Endothelial cell (in vitro differentiated cells): ENCODE data around the gene TMEM134. TPM values are rescaled to one million over a fixed set of nuclear protein-coding genes. Genes with fewer than 3 reads are reported as not detected.

Experiments
- DNase-seq: peaks from one replicate; pipeline ENCODE4 v3.0.0; 2021; ENCODE audit warnings: low spot score
- H3K27ac Mint-ChIP-seq: one replicate; pipeline ENCODE4 v1.8.0; 2021; ENCODE audit warnings: mixed read lengths, inconsistent platforms; ENCODE audit not compliant: unreplicated experiment
- H3K27me3 Mint-ChIP-seq: one replicate; pipeline ENCODE4 v1.8.0; 2021; ENCODE audit warnings: mild to moderate bottlenecking, moderate library complexity, mixed read lengths, inconsistent platforms; ENCODE audit not compliant: unreplicated experiment
- H3K36me3 Mint-ChIP-seq: one replicate; pipeline ENCODE4 v1.8.0; 2021; ENCODE audit warnings: mild to moderate bottlenecking, low read depth, mixed read lengths, inconsistent platforms; ENCODE audit not compliant: unreplicated experiment
- H3K4me1 Mint-ChIP-seq: one replicate; pipeline ENCODE4 v1.8.0; 2021; ENCODE audit warnings: mild to moderate bottlenecking, mixed read lengths, inconsistent platforms; ENCODE audit not compliant: unreplicated experiment
- H3K4me3 Mint-ChIP-seq: one replicate; pipeline ENCODE4 v1.8.0; 2021; ENCODE audit warnings: mild to moderate bottlenecking, mixed read lengths, inconsistent platforms; ENCODE audit not compliant: unreplicated experiment
- H3K9me3 Mint-ChIP-seq: one replicate; pipeline ENCODE4 v1.8.0; 2021; ENCODE audit warnings: mixed read lengths, inconsistent platforms; ENCODE audit not compliant: unreplicated experiment
- total RNA-seq: library from RNA; stranded (reverse); fragmentation: NEBNext Ultra II Directional; extraction: Animal tissue kit (Norgen Biotek cat#: 25700); gene quantifications from one replicate; pipeline ENCODE4 v1.2.1, GENCODE V29; 2021; ENCODE audit not compliant: unreplicated experiment
- TF ChIP-seq, protein P1 (sequence below): fragments of 200-600 bp; sonication (generic); IDR thresholded peaks from one replicate; pipeline ENCODE4 v1.5.0; 2021; ENCODE audit warnings: antibody characterized with exemption; ENCODE audit not compliant: unreplicated experiment

The TMEM134 gene
- total RNA-seq, 1 donor from 2014 or later: 47.4 TPM

DNA sequence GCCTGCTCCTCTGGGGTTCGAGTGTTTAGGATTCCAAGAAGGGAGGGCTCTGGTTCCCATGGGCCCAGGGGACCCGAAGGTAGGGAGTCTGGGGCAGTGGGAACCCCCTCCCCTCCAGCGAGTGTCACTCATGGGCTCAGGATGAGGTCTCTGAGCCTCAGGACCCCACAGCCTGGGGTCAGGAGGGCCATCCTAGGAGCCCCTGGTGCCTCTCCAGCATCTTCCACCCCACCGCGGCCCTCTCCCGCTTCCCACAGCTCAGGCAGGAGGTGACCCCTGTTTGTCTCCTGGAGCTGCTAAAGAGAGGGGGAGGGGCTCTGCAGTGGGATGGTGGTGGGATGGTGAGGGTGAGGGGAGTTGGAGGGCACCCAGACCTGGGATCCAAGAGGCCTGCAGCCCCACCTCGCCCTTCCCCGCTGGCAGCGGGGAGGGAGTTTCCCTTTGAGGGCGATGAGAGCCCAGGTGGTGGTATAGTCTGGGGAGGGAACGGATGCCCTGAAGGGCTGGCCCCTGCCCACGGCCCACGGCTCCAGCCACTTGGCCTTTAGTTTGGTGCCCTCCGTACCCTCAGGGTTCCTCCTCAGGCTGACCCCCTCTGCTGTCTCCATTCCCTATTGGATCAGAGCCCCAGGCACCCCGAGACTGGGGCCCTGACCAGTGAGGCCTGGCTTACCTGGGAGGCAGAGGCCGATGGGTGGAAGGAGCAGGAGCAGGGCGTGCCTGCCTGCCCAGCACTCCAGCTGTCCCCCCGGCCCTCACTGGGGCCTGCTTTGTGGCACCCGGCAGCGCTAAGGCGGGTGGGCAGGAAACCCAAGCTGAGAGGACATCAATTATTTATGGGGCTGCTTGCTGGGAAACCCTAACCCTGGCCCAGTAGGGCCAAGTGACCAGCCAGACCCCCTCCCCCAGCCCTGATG, 15.0 kb downstream of the TMEM134 start:
- no peak for DNase-seq
- Mint-ChIP-seq H3K4me3 (no peak overlapping the region), H3K36me3 (no peaks in the 10 kb centered on the region), H3K27me3 (peaks cover 12% of the 10 kb centered on the region), H3K4me1 (peaks cover 2% of the 10 kb centered on the region), H3K27ac (no peak overlapping the region), H3K9me3 (no peaks in the 10 kb centered on the region)
- TF ChIP-seq, protein P1, sequence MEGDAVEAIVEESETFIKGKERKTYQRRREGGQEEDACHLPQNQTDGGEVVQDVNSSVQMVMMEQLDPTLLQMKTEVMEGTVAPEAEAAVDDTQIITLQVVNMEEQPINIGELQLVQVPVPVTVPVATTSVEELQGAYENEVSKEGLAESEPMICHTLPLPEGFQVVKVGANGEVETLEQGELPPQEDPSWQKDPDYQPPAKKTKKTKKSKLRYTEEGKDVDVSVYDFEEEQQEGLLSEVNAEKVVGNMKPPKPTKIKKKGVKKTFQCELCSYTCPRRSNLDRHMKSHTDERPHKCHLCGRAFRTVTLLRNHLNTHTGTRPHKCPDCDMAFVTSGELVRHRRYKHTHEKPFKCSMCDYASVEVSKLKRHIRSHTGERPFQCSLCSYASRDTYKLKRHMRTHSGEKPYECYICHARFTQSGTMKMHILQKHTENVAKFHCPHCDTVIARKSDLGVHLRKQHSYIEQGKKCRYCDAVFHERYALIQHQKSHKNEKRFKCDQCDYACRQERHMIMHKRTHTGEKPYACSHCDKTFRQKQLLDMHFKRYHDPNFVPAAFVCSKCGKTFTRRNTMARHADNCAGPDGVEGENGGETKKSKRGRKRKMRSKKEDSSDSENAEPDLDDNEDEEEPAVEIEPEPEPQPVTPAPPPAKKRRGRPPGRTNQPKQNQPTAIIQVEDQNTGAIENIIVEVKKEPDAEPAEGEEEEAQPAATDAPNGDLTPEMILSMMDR: no peak

DNA sequence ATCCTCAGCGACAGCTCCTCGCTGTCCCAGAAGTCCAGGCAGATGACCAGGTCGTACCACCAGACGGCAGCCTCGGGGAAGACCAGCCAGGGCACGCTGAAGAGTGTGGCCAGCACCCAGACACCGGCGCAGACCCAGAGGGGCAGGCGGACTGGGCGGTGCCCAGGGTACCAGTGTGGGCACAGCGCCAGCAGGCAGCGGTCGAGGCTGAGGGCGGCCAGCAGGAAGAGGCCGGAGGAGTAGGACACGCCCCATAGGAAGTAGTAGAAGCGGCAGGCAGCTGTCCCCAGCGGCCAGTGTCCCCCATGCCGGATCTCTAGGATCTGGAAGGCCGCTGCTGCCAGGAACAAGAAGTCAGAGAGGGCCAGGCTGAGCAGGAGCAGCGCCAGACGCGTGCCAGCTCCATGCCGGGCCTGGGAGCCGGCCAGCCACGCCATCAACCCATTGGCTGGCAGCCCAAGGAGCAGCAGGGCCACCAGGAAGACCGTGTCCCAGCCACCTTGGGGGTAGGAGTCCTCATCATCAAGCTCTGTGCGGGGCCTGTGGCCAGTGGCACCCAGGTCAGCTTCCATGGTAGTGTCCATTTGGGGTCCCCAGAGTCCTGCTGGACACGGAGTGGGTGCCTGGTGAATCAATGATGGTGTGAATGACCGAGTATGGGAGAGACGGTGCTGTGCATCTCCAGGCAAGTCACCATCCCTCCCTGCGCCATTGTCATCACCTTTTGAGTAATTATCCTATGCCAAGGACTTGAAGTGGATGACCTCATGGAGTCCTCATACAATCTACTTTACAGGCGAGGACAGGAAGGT, 16.7 kb downstream of the TMEM134 start, which contains the start of gene GPR152:
Gene GPR152, minus strand, starts transcription at position 589 of the 812 bp plus-strand sequence. Its CDS starts 5 bp downstream, at position 584.
- Mint-ChIP-seq H3K4me1 (peaks cover 2% of the 10 kb centered on the region), H3K27ac (no peak within 1 kb of the TSS), H3K36me3 (no peaks in the 10 kb centered on the region), H3K9me3 (no peaks in the 10 kb centered on the region), H3K27me3 (peaks cover 9% of the 10 kb centered on the region), H3K4me3 (no peak within 1 kb of the TSS)
- TF ChIP-seq, protein P1: no peak
- no peak for DNase-seq

DNA sequence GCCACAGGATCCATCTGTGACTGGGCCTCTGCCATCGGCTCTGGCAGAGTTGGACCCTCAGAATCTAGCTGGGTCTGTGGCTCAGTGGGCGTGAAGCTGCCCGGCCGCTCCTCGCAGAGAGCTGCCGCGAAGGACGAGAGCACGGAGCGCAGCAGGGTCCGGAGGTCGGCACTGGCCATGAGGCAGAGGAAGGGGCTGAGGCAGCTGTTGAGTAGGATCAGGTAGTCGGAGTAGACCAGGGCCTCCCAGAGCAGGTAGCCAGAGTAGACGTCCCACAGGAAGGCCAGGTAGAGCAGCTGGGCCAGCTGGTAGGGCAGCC, 17.4 kb downstream of the TMEM134 start:
- TF ChIP-seq, protein P1: no peak
- no peaks in the 10 kb centered on the region for H3K9me3 Mint-ChIP-seq
- no peaks in the 10 kb centered on the region for H3K4me1 Mint-ChIP-seq
- no peaks in the 10 kb centered on the region for H3K36me3 Mint-ChIP-seq
- no peak overlapping the region for H3K27ac Mint-ChIP-seq
- peaks cover 7% of the 10 kb centered on the region for H3K27me3 Mint-ChIP-seq
- no peak overlapping the region for H3K4me3 Mint-ChIP-seq
- no peak for DNase-seq

DNA sequence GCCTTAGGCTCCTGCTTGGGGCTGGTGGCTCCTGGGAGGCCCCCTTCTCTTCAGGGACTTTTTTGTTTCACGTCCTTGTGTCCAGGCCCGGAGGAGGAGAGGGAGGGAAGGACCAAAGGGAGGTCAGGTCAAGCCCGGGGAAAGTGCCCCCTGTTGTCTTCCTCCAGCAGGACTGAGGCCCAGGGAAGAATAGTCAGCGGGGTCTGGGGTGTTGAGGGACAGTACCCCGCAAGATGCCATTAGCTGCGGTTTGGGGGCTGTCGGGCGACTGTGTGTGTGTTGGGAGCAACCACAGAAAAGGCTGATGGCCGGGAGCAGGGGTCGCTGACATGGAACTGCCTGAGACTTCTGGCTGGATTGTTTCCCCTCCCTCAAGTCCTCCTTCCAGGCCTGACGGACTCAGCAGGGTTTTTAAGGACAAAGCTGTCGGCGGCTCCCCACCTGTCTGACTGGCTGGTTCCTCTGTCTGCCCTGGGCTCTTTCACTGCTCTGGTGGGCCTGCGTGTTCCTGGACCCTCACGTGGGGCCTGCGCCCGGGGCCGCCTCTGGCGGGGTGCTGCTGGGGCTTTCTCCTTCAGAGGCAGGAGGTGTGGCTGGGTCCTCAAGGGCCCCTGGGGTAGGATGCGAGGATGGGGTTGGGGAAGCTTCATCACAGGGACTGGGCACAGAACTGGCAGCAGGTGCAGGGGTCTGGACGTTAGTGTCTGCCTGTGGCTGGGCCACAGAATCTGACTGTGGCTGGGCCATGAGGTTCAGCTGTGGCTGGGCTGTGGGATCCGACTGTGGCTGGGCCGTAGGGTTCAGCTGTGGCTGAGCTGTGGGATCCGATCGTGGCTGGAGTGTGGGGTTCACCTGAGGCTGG, 18.0 kb downstream of the TMEM134 start:
- H3K36me3 Mint-ChIP-seq: no peaks in the 10 kb centered on the region

More for the DNA sequence above, 18.0 kb downstream of the TMEM134 start:
- H3K27ac Mint-ChIP-seq: no peak overlapping the region
- TF ChIP-seq, protein P1: no peak
- H3K4me1 Mint-ChIP-seq: no peaks in the 10 kb centered on the region
- no peak overlapping the region for H3K4me3 Mint-ChIP-seq
- peaks cover 6% of the 10 kb centered on the region for H3K27me3 Mint-ChIP-seq
- H3K9me3 Mint-ChIP-seq: no peaks in the 10 kb centered on the region
- no peak for DNase-seq
